Gastroesophageal sphincter (tissue), 4 donors: ENCODE measurements around the gene FAM83G. TPM values are rescaled to one million over a fixed set of nuclear protein-coding genes. Genes with fewer than 3 reads are reported as not detected.
"Not testable (repeated sequence)": the region's sequence is repeated elsewhere in the genome, so short reads cannot be mapped to it uniquely, and the experiment has no call there.

Source experiments
- ATAC-seq: fragments of 150-250 bp; one replicate; pipeline ENCODE4 v1.9.1; 2016; ENCODE audit warnings: mild to moderate bottlenecking, moderate library complexity
- H3K27ac ChIP-seq, 4 donors: fragments of 200-600 bp; sonication (generic) in 3 of 4; 1 replicate in 3 of 4; 2 replicates in 1 of 4; pipeline ENCODE4 v1.5.1; 2016 to 2019
- H3K27me3 ChIP-seq: fragments of 200-600 bp; sonication (generic); one replicate; pipeline ENCODE4 v1.5.1; 2019
- H3K36me3 ChIP-seq, 2 donors: fragments of 200-600 bp; sonication (generic); one replicate each; pipeline ENCODE4 v1.5.1; 2019; ENCODE audit warnings: control low read depth in 1 of 2
- H3K4me1 ChIP-seq, 3 donors: fragments of 200-600 bp; sonication (generic); 1 replicate in 2 of 3; 2 replicates in 1 of 3; pipeline ENCODE4 v1.5.1; 2016 to 2019; ENCODE audit warnings: control low read depth in 2 of 3
- H3K4me3 ChIP-seq, 2 donors: fragments of 200-600 bp; sonication (generic); one replicate each; pipeline ENCODE4 v1.5.1; 2019; ENCODE audit warnings: mild to moderate bottlenecking in 1 of 2, moderate library complexity in 1 of 2
- H3K9me3 ChIP-seq, 3 donors: fragments of 200-600 bp; sonication (generic); one replicate each; pipeline ENCODE4 v1.5.1; 2017 to 2019; ENCODE audit warnings: control low read depth in 2 of 3
- CTCF ChIP-seq, 4 experiments: fragments of 200-600 bp in 2 of 4; fragments of 450-650 bp in 2 of 4; sonication (generic) in 1 of 4; IDR thresholded peaks; one replicate each; pipeline ENCODE4 v1.5.1; 2017 to 2019; ENCODE audit warnings: antibody characterized with exemption in 4 of 4, mild to moderate bottlenecking in 2 of 4, moderate library complexity in 2 of 4
- EP300 ChIP-seq: sonication (generic); formaldehyde crosslinking; IDR thresholded peaks from one replicate; pipeline ENCODE4 v1.6.1; 2017; ENCODE audit warnings: antibody characterized with exemption, mild to moderate bottlenecking
- POLR2A ChIP-seq, 2 donors: fragments of 450-650 bp; IDR thresholded peaks; one replicate each; pipeline ENCODE4 v1.6.1; 2017; ENCODE audit warnings: antibody characterized with exemption in 2 of 2, mild to moderate bottlenecking in 2 of 2, moderate library complexity in 1 of 2
- POLR2AphosphoS5 ChIP-seq: sonication (generic); formaldehyde crosslinking; IDR thresholded peaks from one replicate; pipeline ENCODE4 v1.6.1; 2017; ENCODE audit warnings: antibody characterized with exemption
- WGBS, 2 donors: methylation state at CpG; one replicate each; pipeline ENCODE4 v1.1.5; 2018; ENCODE audit warnings: low coverage in 1 of 2; 5-methylcytosine and 5-hydroxymethylcytosine counted together
- total RNA-seq, 4 donors: library from RNA; depleted of rRNA; stranded (reverse); fragments of >200 nt; gene quantifications; one replicate each; pipeline ENCODE4 v1.1.0, GENCODE V29; 2016

FAM83G gene
- total RNA-seq, 4 donors from 2014 or later = 6.7 to 17.9 (median 11.7) TPM

GRCh38 chr17:18933102-18934058, 71.2 kb downstream of the FAM83G start:
- H3K4me3 ChIP-seq = no peak overlapping the region
- WGBS, 2 donors = 74 to 89% methylated on average over 5 to 12 of the region's 14 CpGs
- H3K36me3 ChIP-seq = peaks cover 0 to 39% of the 10 kb centered on the region in 2 donors
- TF ChIP-seq POLR2AphosphoS5 (no peak), EP300 (no peak), POLR2A (IDR thresholded peaks at IDR 0.05) (no peak), CTCF (IDR thresholded peaks at IDR 0.05) (no peak)
- H3K27me3 ChIP-seq = no peaks in the 10 kb centered on the region
- no peaks in the 10 kb centered on the region for H3K4me1 ChIP-seq
- no peaks in the 10 kb centered on the region for H3K9me3 ChIP-seq
- no peak for ATAC-seq
- no peak overlapping the region for H3K27ac ChIP-seq

- H3K36me3 ChIP-seq = peaks cover 0 to 40% of the 10 kb centered on the region in 2 donors
- no peak for TF ChIP-seq CTCF (IDR thresholded peaks at IDR 0.05)
- no peak for TF ChIP-seq POLR2A (IDR thresholded peaks at IDR 0.05)
- TF ChIP-seq POLR2AphosphoS5 = no peak
- TF ChIP-seq EP300 = no peak
- H3K9me3 ChIP-seq = no peaks in the 10 kb centered on the region
- no peaks in the 10 kb centered on the region for H3K4me1 ChIP-seq
- no peak overlapping the region for H3K4me3 ChIP-seq
- WGBS, 2 donors = 43% methylated on average over 1 of the region's 5 CpGs; no CpG with 5 or more reads in 1 of the 2 donors
- H3K27me3 ChIP-seq = no peaks in the 10 kb centered on the region
- no peak overlapping the region for H3K27ac ChIP-seq
- ATAC-seq = no peak
Observed at GRCh38 chr17:18932360-18933055, 72.1 kb downstream of the FAM83G start.

- TF ChIP-seq EP300 = no peak
- no peak for TF ChIP-seq POLR2A (IDR thresholded peaks at IDR 0.05)
- no peak for TF ChIP-seq CTCF (IDR thresholded peaks at IDR 0.05)
- TF ChIP-seq POLR2AphosphoS5 = no peak
- no peak for ATAC-seq
- Histone ChIP-seq H3K4me1 (peaks cover 0 to 3% (median 0%) of the 10 kb centered on the region in 3 donors), H3K27me3 (no peaks in the 10 kb centered on the region), H3K27ac (no peak overlapping the region), H3K36me3 (peaks cover 0 to 51% of the 10 kb centered on the region in 2 donors), H3K9me3 (no peaks in the 10 kb centered on the region), H3K4me3 (no peak overlapping the region)
- 94% methylated on average over 6 of the region's 9 CpGs; no CpG with 5 or more reads in 1 of the 2 donors for WGBS, 2 donors
Observed at GRCh38 chr17:18928628-18929125, 75.9 kb downstream of the FAM83G start.

GRCh38 chr17:18925187-18925586, 79.4 kb downstream of the FAM83G start:
- no peak overlapping the region for H3K4me3 ChIP-seq
- H3K36me3 ChIP-seq = peaks cover 0 to 29% of the 10 kb centered on the region in 2 donors
- no peaks in the 10 kb centered on the region for H3K9me3 ChIP-seq
- TF ChIP-seq POLR2A (IDR thresholded peaks at IDR 0.05) (no peak), EP300 (no peak), POLR2AphosphoS5 (no peak), CTCF (IDR thresholded peaks at IDR 0.05) (no peak)
- H3K4me1 ChIP-seq = peaks cover 0 to 31% (median 8%) of the 10 kb centered on the region in 3 donors
- H3K27ac ChIP-seq = no peak overlapping the region
- no peaks in the 10 kb centered on the region for H3K27me3 ChIP-seq
- 100% methylated on average over 1 of the region's 1 CpG for WGBS, 2 donors
- ATAC-seq = no peak

- peaks cover 0 to 36% (median 8%) of the 10 kb centered on the region in 3 donors for H3K4me1 ChIP-seq
- peaks cover 0 to 25% of the 10 kb centered on the region in 2 donors for H3K36me3 ChIP-seq
- not testable (repeated sequence) for ATAC-seq, H3K4me3 ChIP-seq, H3K27ac ChIP-seq, H3K9me3 ChIP-seq, H3K27me3 ChIP-seq
- WGBS, 2 donors = 96 to 100% methylated on average over 3 to 5 of the region's 7 CpGs
Observed at GRCh38 chr17:18922596-18922995, 82.0 kb downstream of the FAM83G start.
